Dermis blood vessel endothelial cell (primary cell): ENCODE measurements around the gene HOXB9. TPM values are rescaled to one million over a fixed set of nuclear protein-coding genes. Genes with fewer than 3 reads are reported as not detected.

Source experiments
- DNase-seq: peaks from one replicate; pipeline ENCODE4 v3.0.0; 2010
- total RNA-seq: library from RNA; depleted of rRNA; stranded (reverse); fragments of >200 nt; gene quantifications from 2 replicates; pipeline ENCODE4 v1.2.3, GENCODE V29; 2014

Gene HOXB9
- total RNA-seq, 1 donor from 2014 or later, result 1.0 TPM

GRCh38 chr17:48596000-48596734 is 30.0 kb downstream of the HOXB9 start:
- DNase-seq, result no peak

GRCh38 chr17:48595278-48595999 is 30.7 kb downstream of the HOXB9 start:
- no peak for DNase-seq

GRCh38 chr17:48594538-48595277 is 31.4 kb downstream of the HOXB9 start:
- no peak for DNase-seq

GRCh38 chr17:48593840-48594537 is 32.2 kb downstream of the HOXB9 start:
- peak; percentile 88 for DNase-seq

- no peak for DNase-seq
These were observed 32.9 kb downstream of the HOXB9 start, which contains the start of gene HOXB5 for GRCh38 chr17:48593126-48593829. TSS of gene HOXB5 (minus strand) at chr17:48593779. CDS start at chr17:48593682, 97 bp downstream.

- no peak for DNase-seq
These were observed 33.6 kb downstream of the HOXB9 start for GRCh38 chr17:48592577-48592976.

- DNase-seq, result no peak
These were observed 34.1 kb downstream of the HOXB9 start for GRCh38 chr17:48592057-48592514.

- DNase-seq, result no peak
These were observed 34.7 kb downstream of the HOXB9 start for GRCh38 chr17:48591255-48592056.

- DNase-seq, result no peak
These were observed 35.5 kb downstream of the HOXB9 start for GRCh38 chr17:48590607-48591161.

- no peak for DNase-seq
These were observed 36.1 kb downstream of the HOXB9 start, which contains the start of gene HOXB3 for GRCh38 chr17:48589831-48590606. TSS of gene HOXB3 (minus strand) at chr17:48590241. CDS start at chr17:48552474, 37,767 bp downstream.

- DNase-seq, result no peak
These were observed 36.9 kb downstream of the HOXB9 start for GRCh38 chr17:48589060-48589830.

GRCh38 chr17:48588528-48588927 is 37.6 kb downstream of the HOXB9 start:
- peak; percentile 30 for DNase-seq

GRCh38 chr17:48588074-48588415 is 38.1 kb downstream of the HOXB9 start:
- DNase-seq, result no peak

GRCh38 chr17:48587276-48588073 is 38.7 kb downstream of the HOXB9 start:
- peak; percentile 59 for DNase-seq

- peak; percentile 56 for DNase-seq
These were observed 39.6 kb downstream of the HOXB9 start for GRCh38 chr17:48586355-48587258.

- DNase-seq, result no peak
These were observed 41.9 kb downstream of the HOXB9 start for GRCh38 chr17:48584223-48584741.
